IPS DF 19.7 (cell line): Measurements from ENCODE around the gene JAK1.

Source experiments
- DNase-seq: peaks from one replicate; pipeline ENCODE4 v3.0.0-alpha.2; 2013; ENCODE audit warnings: low read depth, low spot score

Gene JAK1

DNA sequence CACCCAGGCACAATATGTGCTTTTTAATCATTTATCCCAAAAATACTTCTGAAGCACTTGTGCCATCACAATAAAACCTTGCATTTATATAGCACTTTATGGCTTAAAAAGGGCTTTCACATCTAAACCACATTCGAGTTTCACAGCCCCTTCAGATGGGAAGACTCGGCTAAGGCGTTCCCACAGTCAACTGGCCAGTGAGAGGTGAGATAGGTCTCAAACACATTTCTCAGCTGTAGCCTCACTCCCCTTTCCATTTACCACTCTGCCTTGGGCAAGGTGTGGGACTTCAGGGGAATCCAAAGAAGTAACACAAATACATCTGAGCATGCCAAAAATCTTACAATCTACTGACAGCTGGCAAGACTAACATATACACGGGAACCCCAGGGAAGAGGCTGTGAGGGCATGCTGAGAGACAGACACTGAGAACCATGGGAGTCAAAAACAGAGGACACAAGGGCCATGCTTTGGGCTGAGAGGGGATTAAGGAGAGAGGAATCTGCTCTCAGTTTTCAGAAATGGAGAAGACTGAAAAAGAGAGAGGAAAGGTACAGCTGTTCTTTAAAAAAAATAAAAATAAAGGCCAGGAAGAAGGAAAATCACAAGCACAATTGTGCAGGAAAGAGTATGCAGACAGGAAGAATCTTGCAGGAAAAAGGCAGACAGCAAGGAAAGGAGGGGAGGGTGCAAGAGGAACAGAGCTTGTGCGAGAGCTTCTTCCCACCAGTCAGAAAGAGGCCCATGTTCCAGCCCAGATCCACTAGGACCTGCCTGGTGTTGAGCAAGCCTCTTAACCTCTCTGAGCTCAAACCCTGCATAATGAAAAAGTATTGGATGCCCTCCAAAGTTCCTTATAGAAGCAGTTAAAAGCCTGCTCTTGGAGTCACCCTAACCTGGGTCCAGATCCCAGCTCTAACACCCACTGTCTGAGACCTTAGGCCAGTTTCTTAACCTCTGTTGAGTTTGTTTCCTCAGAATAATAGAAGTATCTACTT lies 73.5 kb downstream of the JAK1 start:
- no peak for DNase-seq

DNA sequence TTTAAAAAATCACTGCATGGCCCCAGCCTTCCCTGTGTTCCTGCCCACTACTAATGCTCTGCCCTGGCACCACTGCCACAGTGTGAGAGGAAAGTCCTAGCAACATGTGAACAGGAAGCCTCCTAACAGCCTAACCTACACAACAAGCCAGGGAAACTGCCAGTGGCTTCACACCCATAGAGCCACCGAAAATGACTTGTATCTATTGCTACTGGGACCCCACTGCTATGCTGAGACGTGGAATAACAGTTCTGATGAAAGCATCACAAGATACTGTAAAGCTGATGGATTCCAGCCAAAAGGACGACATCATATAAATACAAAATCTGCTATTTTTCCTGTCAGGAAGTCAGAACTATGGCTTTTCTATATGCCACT lies 74.9 kb downstream of the JAK1 start:
- no peak for DNase-seq

DNA sequence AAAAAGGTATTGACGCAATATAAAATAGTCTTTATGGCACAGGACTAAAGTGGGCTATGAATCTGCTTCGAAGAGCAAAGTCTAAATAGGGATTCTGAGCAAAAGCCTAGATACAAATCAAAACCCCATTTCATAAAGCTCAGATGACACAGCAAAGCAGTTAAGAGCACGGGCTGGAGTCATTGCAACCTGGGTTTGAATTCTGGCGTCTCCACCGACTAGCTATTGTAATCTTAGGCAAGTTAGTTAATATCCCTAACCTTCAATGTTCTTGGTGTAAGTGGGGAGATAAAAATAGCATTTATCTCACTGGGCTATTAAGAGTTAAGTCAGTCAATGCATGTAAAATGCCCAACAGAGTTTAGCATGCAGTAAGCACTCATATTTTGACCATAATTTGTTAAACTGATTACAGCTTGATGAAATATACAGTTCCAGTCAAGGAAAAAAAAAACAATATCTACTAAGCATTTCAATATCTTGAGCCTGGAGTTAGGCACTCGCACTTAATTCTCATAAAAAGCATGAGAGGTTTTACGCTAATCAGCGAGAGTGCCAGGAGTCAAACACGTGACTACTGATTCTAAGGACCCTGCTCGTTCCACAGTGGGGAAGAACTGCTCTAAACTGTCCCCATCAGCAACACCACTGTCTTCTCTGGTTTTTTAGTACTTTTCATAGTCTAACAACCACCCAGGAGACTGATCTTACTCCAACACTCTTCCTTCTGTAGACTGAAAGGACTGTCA lies 75.5 kb downstream of the JAK1 start:
- DNase-seq = no peak

DNA sequence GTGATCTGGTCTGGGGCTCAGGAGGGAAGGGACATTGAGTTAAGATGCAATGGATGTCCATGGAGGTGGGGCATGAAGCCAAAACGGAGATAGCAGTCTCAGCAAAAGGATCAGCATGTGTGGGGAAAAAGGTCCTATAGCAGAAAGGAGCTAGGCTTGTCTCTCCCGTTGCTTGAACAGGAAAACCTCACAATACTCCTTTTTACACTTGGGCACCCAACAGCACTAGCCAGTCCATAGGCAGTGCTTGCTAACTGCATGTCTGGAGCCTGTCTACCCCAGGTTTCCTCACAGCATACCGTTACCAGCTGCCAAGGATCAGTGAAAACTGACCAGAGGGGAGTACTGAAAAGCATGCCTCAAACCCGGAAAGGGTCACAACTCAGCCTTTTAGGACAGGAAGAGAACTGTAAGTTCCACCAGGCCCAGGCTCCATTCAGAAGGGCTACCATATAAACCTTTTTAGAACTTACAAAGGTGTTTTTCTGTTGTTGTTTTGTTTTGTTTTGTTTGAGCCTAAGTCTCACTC lies 78.6 kb downstream of the JAK1 start:
- no peak for DNase-seq

DNA sequence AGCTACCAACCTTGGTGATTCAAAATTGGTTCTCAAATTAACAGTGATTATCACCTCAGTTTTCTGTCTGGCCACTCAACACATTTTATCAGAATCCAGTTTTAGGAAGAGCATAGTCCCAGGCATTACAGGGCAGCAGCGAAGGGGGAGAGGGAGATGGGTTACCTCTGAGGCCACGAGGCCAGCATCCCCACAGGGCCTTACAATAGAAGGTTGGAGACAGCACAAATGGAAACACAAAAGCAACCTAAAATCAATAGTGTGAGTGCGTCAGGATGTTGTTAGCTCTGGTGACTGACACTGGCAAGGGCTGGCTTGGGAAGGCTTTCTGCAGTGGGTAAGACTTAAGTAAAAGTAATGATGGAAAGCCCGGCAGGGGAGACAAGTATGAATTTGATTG lies 79.5 kb downstream of the JAK1 start:
- no peak for DNase-seq

DNA sequence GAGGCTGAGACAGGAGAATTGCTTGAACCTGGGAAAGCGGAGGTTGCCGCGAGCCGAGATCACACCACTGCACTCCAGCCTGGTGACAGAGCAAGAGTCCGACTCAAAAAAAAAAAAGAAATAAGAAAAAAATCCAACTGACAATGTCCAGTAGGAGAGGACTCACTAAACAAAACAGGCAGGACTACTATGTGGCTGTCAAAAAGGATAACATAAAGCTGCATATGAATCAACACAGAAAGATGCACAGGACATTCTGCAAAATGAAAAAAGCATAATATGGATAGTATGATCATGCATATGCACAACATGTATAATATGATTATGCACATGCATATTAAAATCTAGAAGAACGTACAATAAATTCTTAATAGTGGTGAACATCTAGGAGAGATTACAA lies 80.7 kb downstream of the JAK1 start:
- DNase-seq = no peak

DNA sequence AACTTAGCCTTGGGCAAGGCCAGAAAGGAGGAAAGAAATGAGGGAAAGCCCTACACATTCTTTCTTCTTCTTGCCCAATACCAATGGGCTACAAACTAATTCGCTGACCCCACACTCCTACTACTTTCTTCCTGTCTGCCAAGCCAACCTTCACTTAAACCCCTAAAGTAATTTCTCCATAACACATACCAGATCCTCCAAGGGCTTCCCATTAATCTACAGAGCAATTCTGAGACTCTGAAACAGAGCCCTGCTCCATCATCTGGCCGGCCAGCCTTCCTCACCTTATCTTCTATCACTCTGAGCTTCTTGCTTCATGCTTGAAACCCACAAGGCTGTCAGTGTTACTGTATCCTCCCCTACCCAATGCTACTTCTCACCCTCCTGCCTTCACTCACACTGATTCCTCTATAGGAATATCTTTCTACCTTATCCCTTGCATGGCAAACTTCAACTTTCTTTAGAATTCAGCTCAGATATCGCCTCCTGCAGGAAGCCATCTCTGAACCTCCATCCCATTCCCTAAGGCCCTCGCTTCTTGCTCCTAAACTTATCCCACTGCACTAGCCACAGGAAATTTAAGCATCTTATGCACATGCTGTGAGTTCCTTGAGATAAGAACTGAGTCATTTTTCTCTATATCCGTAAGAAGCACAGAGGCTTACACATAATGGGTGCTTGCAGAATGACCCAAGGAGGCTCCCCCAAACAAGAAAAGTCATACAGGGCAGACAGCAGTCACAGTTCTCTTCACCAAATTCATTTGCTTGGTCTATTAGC lies 81.9 kb downstream of the JAK1 start:
- no peak for DNase-seq

DNA sequence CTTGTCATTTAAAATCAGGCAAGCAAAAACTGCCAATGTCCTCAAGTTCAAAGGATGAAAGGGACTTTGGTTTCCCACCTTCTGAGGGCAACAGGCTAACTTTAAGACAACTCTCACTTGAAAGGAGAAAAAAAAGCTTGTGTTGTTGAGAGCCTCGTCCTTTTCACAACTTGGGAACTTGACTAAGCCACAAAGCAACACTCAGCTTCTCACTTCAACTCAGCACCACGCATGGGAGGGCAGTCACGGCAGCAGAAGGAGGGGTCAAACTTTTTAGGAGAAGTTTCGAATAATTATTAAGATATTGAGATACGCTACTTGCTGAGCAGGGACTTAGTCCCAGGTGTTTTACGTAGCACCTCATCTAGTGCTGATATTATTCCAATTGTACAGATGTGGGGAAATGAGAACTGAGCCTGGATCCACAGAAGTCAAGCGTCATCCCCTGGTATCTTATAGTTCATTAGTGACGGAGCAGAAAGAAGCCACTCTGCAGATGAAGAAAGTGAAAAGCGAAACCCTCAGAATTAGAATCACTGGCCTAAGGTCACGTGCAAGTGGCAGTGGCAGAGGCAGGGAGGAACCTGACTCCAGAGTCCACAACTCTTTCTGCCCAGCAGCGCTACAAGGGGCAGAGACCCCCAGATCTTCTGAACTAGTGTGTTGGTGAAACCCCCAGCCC lies 83.6 kb downstream of the JAK1 start:
- DNase-seq = no peak

DNA sequence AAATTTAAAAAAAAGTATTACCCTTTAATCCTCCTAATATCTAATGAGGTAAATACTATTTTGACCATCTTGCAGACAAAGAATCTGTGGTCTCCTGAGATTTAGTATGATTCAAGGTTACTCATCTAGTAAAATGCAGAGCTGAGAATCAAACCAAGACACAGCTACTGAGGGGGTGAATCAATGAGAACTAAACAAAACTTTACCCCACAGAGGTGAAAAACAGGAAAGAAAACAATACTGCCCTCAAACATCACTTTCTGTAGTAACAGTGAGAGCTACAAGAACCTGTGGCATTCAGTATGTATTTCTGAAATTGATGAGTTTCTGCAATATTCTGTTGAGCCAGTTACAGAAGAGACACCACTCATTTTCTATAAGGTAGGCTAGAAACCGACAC lies 85.1 kb downstream of the JAK1 start:
- DNase-seq = no peak

DNA sequence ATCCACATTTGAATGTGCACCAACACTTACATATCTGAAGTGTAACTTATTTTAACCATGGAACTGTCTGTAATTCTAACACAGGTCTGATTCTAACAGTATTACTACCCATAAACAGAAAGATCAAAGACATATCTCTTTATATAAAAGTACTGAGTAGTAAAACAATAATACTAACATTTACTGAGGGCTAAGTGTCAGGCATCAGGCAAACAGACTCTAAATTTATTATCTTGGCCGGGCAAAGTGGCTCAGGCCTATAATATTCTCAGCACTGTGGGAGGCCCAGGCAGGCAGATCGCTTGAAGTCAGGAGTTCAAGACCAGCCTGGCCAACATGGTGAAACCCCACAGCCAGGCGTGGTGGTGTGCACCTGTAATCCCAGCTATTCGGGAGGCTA lies 85.9 kb downstream of the JAK1 start:
- DNase-seq = no peak

DNA sequence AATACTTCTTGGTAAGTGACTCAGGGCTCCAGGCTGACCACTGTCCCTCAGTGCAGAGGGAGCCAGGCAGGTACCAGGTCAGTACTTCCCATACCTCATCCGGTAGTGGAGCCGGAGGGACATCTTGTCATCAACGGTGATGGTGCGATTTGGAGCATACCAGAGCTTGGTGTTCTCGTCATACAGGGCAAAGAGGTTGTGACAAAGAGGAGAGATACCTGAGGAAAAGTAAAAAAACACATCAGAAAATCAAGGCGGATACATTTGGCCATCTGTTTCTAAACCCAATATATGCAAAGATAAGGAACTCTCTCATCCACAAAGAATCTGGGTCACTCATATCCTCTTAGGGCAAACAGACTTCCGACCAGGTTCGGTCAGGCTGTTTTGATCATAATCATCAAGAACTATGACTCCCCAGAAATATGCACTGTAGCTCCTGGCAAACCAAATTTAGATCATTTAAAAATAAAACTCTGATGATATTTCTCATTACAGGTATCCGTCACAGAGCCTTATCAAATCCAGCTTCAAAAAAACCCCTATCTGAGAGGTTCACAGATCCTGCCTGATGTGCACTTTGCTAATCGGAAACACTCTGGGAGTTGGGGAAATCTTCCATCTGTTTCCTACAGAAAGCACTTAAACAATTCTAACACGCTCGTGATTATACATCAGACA lies 87.3 kb downstream of the JAK1 start:
- DNase-seq = no peak

DNA sequence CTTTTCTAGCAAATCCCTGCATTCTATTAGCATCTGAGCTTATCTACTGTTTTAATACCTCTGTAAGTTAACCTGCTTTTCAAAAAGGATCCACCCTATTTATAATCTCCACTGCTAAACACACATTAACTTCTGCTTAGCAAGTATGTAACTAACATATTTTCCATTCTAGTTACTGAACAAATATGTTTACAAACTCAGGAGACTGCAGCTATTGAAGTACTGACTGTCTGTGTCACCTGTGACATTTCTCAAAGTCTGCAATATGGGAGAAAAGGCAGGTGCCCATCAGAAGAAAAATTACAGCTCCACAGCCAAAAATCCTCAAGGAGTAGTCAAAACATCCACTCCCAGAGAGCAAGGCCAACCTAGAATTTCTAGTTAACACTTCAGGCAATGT lies 88.3 kb downstream of the JAK1 start:
- DNase-seq = no peak

DNA sequence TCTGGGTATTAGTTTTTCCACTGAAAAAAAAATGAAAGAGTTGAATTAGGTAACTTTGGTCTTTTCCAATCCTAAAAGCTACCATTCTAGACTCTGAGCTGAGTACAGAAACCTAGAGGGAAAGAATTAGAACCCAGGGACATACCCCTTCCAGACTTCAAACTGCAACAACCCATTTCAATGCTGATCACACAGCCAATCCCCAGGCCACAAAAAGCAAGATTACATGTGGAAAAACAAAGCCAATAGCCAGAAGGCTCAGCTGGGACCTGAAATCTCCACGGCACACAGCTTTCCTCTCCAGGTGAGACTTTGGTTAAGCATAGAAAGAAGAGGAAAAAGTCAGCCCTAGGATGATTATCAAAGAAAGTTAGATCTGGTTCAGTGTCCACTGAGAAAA lies 88.8 kb downstream of the JAK1 start:
- no peak for DNase-seq

DNA sequence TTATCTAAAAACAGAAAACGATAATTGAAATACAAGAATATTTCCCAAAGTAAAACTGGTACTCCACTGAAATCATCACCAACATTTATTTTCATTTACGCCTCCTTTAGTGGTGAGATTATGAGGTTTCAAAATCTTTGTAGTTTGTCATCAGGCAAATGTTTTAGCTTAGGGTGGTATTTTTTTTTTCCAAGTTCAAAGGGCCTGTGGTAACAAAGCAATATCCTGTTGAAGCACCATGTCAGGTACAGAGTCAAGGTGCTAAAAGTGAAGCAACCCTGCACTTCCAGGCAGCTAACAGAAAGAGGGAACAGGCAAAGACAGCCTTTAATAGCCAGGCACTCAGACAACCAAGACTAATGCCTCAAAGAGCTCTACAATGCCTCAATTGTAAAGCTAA lies 89.2 kb downstream of the JAK1 start:
- no peak for DNase-seq

DNA sequence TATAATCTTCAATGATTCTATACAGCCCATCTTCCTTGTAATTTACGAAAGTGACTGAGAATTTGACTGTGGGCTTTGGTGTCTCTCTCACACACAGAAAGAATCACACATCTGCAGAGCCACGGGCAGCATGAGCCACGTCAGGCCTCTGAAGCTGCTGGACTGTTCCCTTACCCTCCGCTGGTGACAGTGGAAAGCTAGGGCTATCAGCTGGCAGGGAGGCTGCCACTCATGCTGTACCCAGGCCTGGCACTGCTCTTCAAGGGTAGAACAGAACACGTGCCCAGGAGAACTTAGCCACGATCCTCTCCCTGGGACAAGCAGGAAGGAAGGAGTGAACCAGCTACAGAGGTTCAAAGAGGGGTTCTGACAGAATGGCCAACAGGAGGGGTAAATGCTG lies 90.7 kb downstream of the JAK1 start:
- DNase-seq = no peak

DNA sequence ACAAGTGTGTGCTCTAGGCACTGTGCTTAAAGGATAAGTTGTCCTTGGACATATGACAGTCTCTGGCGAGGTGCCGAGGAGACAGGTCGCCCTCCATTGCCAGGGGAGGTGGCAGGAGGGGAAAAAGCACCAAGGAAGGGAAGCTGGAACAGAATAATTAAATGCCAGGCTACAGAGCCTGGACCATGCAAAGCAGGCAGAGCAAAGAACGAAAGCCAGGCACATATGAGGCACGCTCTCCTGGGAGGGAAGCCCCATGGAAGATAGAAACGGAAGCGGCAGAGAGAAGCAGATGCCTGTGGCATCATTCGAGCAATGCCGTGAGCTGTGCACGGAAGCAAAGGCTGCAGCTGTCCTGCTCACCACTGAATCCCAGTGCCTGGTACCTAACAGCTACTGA lies 91.2 kb downstream of the JAK1 start:
- DNase-seq = no peak

DNA sequence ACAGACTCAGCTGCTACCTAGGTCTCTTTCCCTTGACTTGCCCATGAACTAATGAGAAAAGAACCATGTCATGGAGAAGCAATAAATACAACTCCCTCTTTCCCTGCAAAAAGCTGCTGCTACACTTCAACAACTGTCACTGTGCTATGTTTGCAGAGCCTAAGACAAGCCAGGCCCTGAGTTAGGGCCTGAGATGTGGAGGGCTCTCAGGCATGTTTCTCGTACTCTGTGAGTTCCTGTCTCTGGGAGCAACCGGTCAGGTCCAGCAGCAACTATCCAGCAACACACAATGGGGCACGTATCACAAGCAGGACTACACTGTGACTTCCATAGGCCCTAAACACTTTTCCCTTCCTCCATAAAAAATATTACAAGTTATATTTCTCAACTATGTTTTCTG lies 91.7 kb downstream of the JAK1 start:
- DNase-seq = no peak

DNA sequence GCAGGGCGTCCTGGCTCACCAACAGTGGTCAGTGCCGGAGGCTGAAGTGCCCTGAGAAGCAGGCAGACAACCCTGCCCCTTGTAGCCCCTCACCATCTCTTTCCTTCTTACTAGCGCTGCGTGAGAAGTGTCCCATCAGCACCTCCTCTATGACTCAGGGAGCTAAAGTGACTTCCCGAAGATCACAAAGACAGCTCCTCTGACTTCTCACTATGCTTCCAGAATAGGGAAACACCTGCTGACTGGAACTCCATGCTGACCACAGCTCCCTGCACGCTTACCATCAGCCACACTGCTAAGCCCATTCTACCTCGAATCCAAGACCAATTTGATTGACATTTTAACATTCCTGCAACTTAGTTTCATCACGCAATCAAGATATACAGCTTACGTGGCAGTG lies 92.8 kb downstream of the JAK1 start:
- no peak for DNase-seq

DNA sequence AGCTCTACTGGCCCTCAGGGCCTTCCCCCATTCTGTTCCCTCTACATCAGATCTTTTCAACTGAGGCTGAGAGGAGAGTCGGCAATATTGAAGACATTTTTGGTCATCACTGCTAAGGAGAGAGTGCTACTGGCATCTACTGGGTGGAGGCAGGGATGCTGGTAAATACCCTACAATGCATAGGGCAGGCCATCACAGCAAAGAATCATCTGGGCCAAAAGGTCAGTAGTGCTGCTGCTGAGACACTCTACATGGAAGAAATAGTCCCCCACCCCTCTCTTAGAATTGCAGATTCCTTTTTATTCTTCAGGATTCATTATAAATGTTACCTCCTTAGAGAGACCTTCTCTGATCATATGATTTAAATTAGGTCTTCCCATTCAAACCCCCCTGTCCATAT lies 94.3 kb downstream of the JAK1 start:
- DNase-seq = no peak

DNA sequence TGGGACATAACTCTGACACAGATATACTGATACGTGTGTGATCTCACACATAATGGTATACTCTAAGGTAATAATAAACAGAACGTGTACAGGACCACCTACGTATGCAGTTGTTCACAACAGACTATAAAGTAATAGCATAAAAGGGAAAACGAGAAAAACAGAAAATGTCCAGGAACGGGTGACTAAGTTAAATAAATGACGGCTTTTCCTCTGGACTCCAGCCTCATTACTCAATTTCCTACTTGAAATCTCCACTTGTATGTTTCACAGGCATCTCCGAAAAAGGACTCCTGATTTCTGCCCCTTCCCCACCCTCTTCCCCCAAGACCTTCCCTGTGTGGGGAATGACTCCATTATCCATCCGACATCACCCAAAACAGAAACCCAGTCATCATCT lies 95.1 kb downstream of the JAK1 start:
- DNase-seq = no peak

DNA sequence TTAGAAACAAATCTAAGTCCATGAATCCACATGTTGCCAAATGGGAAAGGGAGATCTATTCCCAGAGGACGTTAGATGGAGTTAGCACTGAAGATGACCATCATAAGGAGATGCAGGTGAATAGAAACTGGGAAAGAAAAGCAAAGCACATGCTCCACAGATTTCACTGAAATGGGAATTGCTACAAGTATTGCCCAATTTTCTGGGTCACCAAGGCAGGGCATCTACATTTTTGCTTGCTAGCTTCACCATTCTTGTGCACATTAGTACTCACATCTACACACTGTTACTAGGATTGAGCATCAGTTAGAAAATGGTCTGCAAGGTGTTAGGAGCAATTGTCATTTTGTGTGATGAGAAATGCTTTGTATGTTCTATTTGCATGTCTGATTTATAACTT lies 99.1 kb downstream of the JAK1 start:
- DNase-seq = no peak
